K562 (cell line): ENCODE data around the gene POR.

Source experiments
- FOXK1 ChIP-seq: sonication (generic); formaldehyde crosslinking; IDR thresholded peaks from 2 replicates; pipeline ENCODE4 v1.8.0; 2022; ENCODE audit warnings: missing genetic modification reagents, mild to moderate bottlenecking, borderline replicate concordance
- HDGF ChIP-seq: fragments of 450-650 bp; IDR thresholded peaks from 2 replicates; pipeline ENCODE4 v1.6.1; 2016
- NFE2L1 ChIP-seq: fragments of 450-650 bp; IDR thresholded peaks from 2 replicates; pipeline ENCODE4 v1.6.1; 2016; ENCODE audit warnings: missing genetic modification characterization, low read depth, mild to moderate bottlenecking, missing compliant biosample characterization, moderate library complexity, borderline replicate concordance
- POLR2A ChIP-seq: fragments of 450-650 bp; conservative IDR thresholded peaks from 2 replicates; pipeline ENCODE4 v1.6.1; 2016
- POLR2AphosphoS5 ChIP-seq: IDR thresholded peaks from 2 replicates; pipeline ENCODE4 v1.6.1; 2011; ENCODE audit warnings: mild to moderate bottlenecking, low read depth, low read length, moderate library complexity; ENCODE audit not compliant: control insufficient read depth, insufficient read depth
- PTBP1 ChIP-seq: fragments of 200-400 bp; formaldehyde crosslinking; IDR thresholded peaks from 2 replicates; pipeline ENCODE4 v1.6.1; 2017; ENCODE audit warnings: low read depth, low read length
- SRF ChIP-seq, 2 experiments: fragments of 250-450, 450-650 bp in 1 of 2; sonication (Bioruptor Pico) in 1 of 2; sonication (generic) in 1 of 2; formaldehyde crosslinking; IDR thresholded peaks; 2 replicates each; pipeline versions ENCODE4 v1.5.0 to v1.5.1; 2020 to 2022; ENCODE audit warnings: mild to moderate bottlenecking in 1 of 2, missing genetic modification reagents in 1 of 2
- ZBTB8A ChIP-seq: fragments of 450-650 bp; IDR thresholded peaks from 2 replicates; pipeline ENCODE4 v1.6.1; 2018; ENCODE audit warnings: mild to moderate bottlenecking, moderate library complexity; ENCODE audit not compliant: partially characterized antibody
- TF ChIP-seq, protein P1 (sequence below): fragments of 450-650 bp; IDR thresholded peaks from 2 replicates; pipeline ENCODE4 v1.6.1; 2016; ENCODE audit warnings: antibody characterized with exemption
- TF ChIP-seq, protein P2 (sequence below), 2 experiments: fragments of 450-650 bp in 1 of 2; sonication (generic) in 1 of 2; formaldehyde crosslinking in 1 of 2; IDR thresholded peaks in 1 of 2; conservative IDR thresholded peaks in 1 of 2; 2 replicates each; pipeline versions ENCODE4 v1.6.1 to v1.8.1; 2016 to 2023; ENCODE audit warnings: mild to moderate bottlenecking in 2 of 2, moderate library complexity in 2 of 2, inconsistent platforms in 1 of 2, missing genetic modification reagents in 1 of 2
- TF ChIP-seq, protein P3 (sequence below): sonication (generic); formaldehyde crosslinking; IDR thresholded peaks from 2 replicates; pipeline ENCODE4 v1.8.1; 2022; ENCODE audit warnings: missing genetic modification reagents
- TF ChIP-seq, protein P4 (sequence below): sonication (generic); formaldehyde crosslinking; IDR thresholded peaks from 2 replicates; pipeline ENCODE4 v1.8.1; 2023; ENCODE audit warnings: mild to moderate bottlenecking, missing genetic modification reagents, moderate library complexity
- TF ChIP-seq, protein P5 (sequence below), 3 experiments: IDR thresholded peaks in 2 of 3; conservative IDR thresholded peaks in 1 of 3; 2 replicates each; pipeline ENCODE4 v1.5.1; 2011 to 2012; ENCODE audit warnings: low read length in 3 of 3, mild to moderate bottlenecking in 3 of 3, control low read depth in 2 of 3, improper control_type of control experiment in 1 of 3, inconsistent platforms in 1 of 3, low read depth in 1 of 3, mixed read lengths in 1 of 3, moderate library complexity in 1 of 3; ENCODE audit not compliant: insufficient read depth in 2 of 3

DNA sequence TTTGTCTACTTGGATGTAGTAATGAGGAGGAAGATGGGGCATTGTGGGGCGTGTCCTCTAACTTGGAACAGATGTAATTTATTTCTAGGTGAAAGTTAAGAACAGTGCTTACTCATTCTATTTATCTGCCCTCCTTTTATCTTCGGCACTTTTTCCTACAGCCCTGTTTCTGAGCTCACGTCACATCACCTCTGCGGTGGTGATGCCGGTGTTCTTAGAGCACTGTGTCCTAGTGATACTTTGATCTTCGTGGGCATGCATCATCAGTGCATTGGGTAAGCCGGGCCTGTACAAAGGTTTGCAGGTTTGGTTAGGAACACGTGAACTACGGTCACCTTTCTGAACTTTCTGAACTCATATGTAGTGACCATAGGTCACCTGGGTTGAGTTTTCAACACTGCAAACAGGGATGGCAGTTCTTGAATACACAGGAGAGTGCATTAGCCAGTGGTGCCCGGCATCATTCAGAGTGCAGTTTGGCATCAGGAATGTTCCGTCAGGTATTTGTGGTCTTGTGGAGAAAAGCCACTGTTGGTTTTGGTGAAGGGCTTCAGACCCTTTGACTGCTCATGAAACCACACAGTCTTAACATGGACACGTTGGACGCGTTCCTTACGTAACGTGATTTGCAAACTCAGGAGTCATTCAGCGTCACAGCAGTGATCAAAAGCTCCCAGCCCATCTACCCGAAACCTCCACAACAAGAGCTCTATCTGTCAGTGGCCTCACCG is 5.6 kb downstream of the POR start:
- TF ChIP-seq POLR2A: no peak
- TF ChIP-seq, protein P1, sequence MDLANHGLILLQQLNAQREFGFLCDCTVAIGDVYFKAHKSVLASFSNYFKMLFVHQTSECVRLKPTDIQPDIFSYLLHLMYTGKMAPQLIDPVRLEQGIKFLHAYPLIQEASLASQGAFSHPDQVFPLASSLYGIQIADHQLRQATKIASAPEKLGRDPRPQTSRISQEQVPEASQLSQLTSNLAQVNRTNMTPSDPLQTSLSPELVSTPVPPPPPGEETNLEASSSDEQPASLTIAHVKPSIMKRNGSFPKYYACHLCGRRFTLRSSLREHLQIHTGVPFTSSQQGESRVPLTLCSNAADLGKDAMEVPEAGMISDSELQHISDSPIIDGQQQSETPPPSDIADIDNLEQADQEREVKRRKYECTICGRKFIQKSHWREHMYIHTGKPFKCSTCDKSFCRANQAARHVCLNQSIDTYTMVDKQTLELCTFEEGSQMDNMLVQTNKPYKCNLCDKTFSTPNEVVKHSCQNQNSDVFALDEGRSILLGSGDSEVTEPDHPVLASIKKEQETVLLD: no peak
- TF ChIP-seq, protein P2, sequence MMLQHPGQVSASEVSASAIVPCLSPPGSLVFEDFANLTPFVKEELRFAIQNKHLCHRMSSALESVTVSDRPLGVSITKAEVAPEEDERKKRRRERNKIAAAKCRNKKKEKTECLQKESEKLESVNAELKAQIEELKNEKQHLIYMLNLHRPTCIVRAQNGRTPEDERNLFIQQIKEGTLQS (IDR thresholded peaks at IDR 0.05): peak; percentile 61; the same call in 1 of the 2 replicates
- TF ChIP-seq, protein P2 (CRISPR knock-in tag; conservative IDR thresholded peaks at IDR 0.05): no peak
- TF ChIP-seq ZBTB8A: no peak
- TF ChIP-seq, protein P3, sequence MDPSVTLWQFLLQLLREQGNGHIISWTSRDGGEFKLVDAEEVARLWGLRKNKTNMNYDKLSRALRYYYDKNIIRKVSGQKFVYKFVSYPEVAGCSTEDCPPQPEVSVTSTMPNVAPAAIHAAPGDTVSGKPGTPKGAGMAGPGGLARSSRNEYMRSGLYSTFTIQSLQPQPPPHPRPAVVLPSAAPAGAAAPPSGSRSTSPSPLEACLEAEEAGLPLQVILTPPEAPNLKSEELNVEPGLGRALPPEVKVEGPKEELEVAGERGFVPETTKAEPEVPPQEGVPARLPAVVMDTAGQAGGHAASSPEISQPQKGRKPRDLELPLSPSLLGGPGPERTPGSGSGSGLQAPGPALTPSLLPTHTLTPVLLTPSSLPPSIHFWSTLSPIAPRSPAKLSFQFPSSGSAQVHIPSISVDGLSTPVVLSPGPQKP: no peak
- TF ChIP-seq NFE2L1 (tag): no peak
- TF ChIP-seq FOXK1 (CRISPR knock-in tag): no peak
- TF ChIP-seq HDGF: no peak
- TF ChIP-seq, protein P4, sequence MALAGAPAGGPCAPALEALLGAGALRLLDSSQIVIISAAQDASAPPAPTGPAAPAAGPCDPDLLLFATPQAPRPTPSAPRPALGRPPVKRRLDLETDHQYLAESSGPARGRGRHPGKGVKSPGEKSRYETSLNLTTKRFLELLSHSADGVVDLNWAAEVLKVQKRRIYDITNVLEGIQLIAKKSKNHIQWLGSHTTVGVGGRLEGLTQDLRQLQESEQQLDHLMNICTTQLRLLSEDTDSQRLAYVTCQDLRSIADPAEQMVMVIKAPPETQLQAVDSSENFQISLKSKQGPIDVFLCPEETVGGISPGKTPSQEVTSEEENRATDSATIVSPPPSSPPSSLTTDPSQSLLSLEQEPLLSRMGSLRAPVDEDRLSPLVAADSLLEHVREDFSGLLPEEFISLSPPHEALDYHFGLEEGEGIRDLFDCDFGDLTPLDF (CRISPR knock-in tag): no peak; the same call in 1 of the 2 replicates
- TF ChIP-seq, protein P5, sequence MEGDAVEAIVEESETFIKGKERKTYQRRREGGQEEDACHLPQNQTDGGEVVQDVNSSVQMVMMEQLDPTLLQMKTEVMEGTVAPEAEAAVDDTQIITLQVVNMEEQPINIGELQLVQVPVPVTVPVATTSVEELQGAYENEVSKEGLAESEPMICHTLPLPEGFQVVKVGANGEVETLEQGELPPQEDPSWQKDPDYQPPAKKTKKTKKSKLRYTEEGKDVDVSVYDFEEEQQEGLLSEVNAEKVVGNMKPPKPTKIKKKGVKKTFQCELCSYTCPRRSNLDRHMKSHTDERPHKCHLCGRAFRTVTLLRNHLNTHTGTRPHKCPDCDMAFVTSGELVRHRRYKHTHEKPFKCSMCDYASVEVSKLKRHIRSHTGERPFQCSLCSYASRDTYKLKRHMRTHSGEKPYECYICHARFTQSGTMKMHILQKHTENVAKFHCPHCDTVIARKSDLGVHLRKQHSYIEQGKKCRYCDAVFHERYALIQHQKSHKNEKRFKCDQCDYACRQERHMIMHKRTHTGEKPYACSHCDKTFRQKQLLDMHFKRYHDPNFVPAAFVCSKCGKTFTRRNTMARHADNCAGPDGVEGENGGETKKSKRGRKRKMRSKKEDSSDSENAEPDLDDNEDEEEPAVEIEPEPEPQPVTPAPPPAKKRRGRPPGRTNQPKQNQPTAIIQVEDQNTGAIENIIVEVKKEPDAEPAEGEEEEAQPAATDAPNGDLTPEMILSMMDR (IDR thresholded peaks at IDR 0.05 in 2 of 3, conservative IDR thresholded peaks at IDR 0.05 in 1 of 3; ENCODE audit: insufficient read depth in 2 of 3, low read depth in 1 of 3, low read length in 3 of 3): no peak
- TF ChIP-seq POLR2AphosphoS5: no peak
- no peak for TF ChIP-seq PTBP1
- TF ChIP-seq SRF (CRISPR knock-in tag; IDR thresholded peaks at IDR 0.05): no peak
